BLaER1 treated with 17β-estradiol and CSF1 and Interleukin-3, amounts not matched to agents 10 nM and 100 nM (cell line): Measurements from ENCODE around the gene DLL4.

ENCODE experiments used
- H3K27ac ChIP-seq, 11 experiments: shearing (Covaris generic); formaldehyde crosslinking; 2 replicates each; pipeline ENCODE4 v1.8.1; 2022
- H3K27me3 ChIP-seq, 11 experiments: shearing (Covaris generic); formaldehyde crosslinking; 2 replicates each; pipeline ENCODE4 v1.8.1; 2022
- H3K36me3 ChIP-seq, 11 experiments: shearing (Covaris generic); formaldehyde crosslinking; 2 replicates each; pipeline ENCODE4 v1.8.1; 2022
- H3K4me1 ChIP-seq, 10 experiments: shearing (Covaris generic); formaldehyde crosslinking; 2 replicates each; pipeline ENCODE4 v1.8.1; 2022
- H3K4me2 ChIP-seq, 11 experiments: shearing (Covaris generic); formaldehyde crosslinking; 2 replicates each; pipeline ENCODE4 v1.8.1; 2022
- H3K4me3 ChIP-seq, 10 experiments: shearing (Covaris generic); formaldehyde crosslinking; 2 replicates each; pipeline ENCODE4 v1.8.1; 2022
- H3K9ac ChIP-seq, 11 experiments: shearing (Covaris generic); formaldehyde crosslinking; 2 replicates each; pipeline ENCODE4 v1.8.1; 2022
- H3K9me3 ChIP-seq, 11 experiments: shearing (Covaris generic); formaldehyde crosslinking; replicated peaks in 1 of 11; 2 replicates each; pipeline ENCODE4 v1.8.1; 2022
- H4K20me1 ChIP-seq, 11 experiments: shearing (Covaris generic); formaldehyde crosslinking; 2 replicates each; pipeline ENCODE4 v1.8.1; 2022
- Cebpa-rat ChIP-seq, 11 experiments: shearing (Covaris generic); IDR thresholded peaks; 2 replicates each; pipeline ENCODE4 v1.8.1; 2022

DLL4 gene

DNA sequence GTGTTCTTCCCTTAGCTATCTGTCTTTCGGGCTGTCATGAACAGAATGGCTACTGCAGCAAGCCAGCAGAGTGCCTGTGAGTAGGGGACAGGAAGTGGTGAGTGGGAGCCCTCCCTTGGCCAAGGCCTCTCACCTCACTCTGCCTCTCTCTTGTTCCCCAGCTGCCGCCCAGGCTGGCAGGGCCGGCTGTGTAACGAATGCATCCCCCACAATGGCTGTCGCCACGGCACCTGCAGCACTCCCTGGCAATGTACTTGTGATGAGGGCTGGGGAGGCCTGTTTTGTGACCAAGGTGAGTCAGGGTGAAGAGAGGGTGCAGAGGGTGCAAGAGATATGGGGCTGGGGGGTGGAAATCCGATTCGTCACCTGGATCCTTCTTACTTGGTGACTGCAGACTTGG is 3.0 kb downstream of the DLL4 start:
- Histone ChIP-seq H3K9ac (no peak overlapping the region), H3K27ac (no peak overlapping the region), H3K4me2 (peak overlapping the region; percentile 90 to 100 (median 99)), H3K27me3 (peaks cover 57 to 66% (median 62%) of the 10 kb centered on the region in 11 experiments), H3K4me1 (peaks cover 61 to 98% (median 80%) of the 10 kb centered on the region in 10 experiments), H3K9me3 (no peaks in the 10 kb centered on the region), H4K20me1 (peaks cover 0 to 79% (median 23%) of the 10 kb centered on the region in 11 experiments; a peak in 15 of 22 replicates), H3K36me3 (peaks cover 0 to 22% (median 0%) of the 10 kb centered on the region in 11 experiments; a peak in 3 of 22 replicates), H3K4me3 (peak overlapping the region in 4 of 10 experiments; percentile 53 to 74 (median 64); a peak in 6 of 20 replicates)
- TF ChIP-seq Cebpa-rat (IDR thresholded peaks at IDR 0.05): no peak

DNA sequence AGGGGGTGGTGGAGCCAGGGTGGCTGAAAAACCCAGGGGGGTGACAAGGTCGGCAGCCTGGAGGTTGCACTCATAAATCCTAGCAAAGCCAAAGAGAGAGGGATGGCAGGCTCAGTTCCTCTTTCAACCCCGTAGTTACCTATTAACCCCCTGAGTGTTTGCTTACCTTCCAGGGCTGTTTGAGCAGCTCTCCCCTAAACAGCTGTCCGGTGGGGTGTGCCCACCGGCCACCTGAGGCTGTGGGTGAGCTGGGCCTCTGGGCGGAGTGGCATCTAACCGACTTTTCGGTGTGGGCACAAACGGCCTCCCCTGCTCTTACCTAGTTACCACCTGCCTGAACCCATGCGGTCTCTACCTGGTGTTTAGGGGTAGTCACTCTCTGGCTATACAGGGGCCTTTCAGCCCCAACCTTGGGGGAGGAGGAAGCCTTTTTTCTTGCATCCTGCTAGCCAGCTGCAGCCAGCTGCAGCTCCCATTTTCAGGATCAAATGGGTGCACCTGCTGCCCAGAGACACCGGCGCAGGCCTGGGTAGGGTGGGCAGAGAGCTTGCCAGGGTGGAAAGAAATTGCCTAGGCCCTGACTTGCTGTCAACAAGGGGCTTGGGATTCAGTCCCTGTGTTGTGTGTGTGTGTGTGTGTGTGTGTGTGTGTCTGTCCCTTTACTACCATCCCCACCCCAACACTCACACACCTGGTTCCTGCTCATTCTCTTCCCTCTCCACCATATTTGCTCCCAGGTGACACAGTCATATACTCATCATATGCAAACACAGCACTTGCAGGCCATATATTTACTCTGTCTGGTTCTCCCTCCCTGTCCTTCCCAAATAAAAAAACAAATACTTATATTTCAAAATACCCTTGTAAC is 3.7 kb downstream of the DLL4 start:
- Histone ChIP-seq H3K4me1 (peaks cover 64 to 98% (median 80%) of the 10 kb centered on the region in 10 experiments), H3K27ac (no peak overlapping the region), H4K20me1 (peaks cover 0 to 81% (median 20%) of the 10 kb centered on the region in 11 experiments; a peak in 15 of 22 replicates), H3K9me3 (no peaks in the 10 kb centered on the region), H3K4me3 (peak overlapping the region in 2 of 10 experiments; percentile 63 to 66; a peak in 4 of 20 replicates), H3K36me3 (peaks cover 0 to 22% (median 0%) of the 10 kb centered on the region in 11 experiments; a peak in 4 of 22 replicates), H3K27me3 (peaks cover 50 to 59% (median 54%) of the 10 kb centered on the region in 11 experiments), H3K4me2 (peak overlapping the region; percentile 21 to 100 (median 98); a peak in 19 of 22 replicates), H3K9ac (no peak overlapping the region)
- no peak for TF ChIP-seq Cebpa-rat (IDR thresholded peaks at IDR 0.05)

DNA sequence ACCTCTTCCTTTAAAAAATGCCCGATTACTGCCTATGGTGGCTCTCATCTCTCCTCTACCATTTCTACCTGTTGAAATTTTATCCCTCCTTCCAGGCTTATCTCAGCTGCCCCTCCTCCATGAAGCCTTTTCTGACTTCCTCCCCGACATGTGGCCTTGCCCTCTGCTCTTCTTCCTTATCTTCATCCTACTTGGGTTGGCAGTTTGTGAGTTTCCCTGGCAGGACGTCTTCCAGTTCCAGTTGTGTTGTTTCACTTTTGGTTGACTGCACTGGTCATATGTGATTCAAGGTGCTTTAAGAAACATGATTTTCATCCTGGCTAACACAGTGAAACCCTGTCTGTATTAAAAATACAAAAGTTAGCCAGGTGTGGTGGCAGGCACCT is 4.4 kb downstream of the DLL4 start:
- no peak overlapping the region for H3K9ac ChIP-seq
- no peaks in the 10 kb centered on the region for H3K9me3 ChIP-seq
- peak overlapping the region in 1 of 10 experiments; percentile 63; a peak in 1 of 20 replicates for H3K4me3 ChIP-seq
- no peak for TF ChIP-seq Cebpa-rat (IDR thresholded peaks at IDR 0.05)
- H4K20me1 ChIP-seq: peaks cover 0 to 77% (median 20%) of the 10 kb centered on the region in 11 experiments; a peak in 15 of 22 replicates
- peaks cover 43 to 53% (median 48%) of the 10 kb centered on the region in 11 experiments for H3K27me3 ChIP-seq
- H3K27ac ChIP-seq: no peak overlapping the region
- peak overlapping the region in 10 of 11 experiments; percentile 6 to 100 (median 96); a peak in 16 of 22 replicates for H3K4me2 ChIP-seq
- peaks cover 0 to 22% (median 0%) of the 10 kb centered on the region in 11 experiments; a peak in 4 of 22 replicates for H3K36me3 ChIP-seq
- peaks cover 68 to 98% (median 80%) of the 10 kb centered on the region in 10 experiments for H3K4me1 ChIP-seq

GRCh38 chr15:40934457-40934856 is 5.3 kb downstream of the DLL4 start:
- no peak for TF ChIP-seq Cebpa-rat (IDR thresholded peaks at IDR 0.05)
- H3K4me1 ChIP-seq: peaks cover 70 to 100% (median 80%) of the 10 kb centered on the region in 10 experiments
- H3K27me3 ChIP-seq: peaks cover 34 to 43% (median 39%) of the 10 kb centered on the region in 11 experiments
- H4K20me1 ChIP-seq: peaks cover 0 to 69% (median 12%) of the 10 kb centered on the region in 11 experiments; a peak in 15 of 22 replicates
- peaks cover 0 to 22% (median 0%) of the 10 kb centered on the region in 11 experiments; a peak in 4 of 22 replicates for H3K36me3 ChIP-seq
- no peak overlapping the region for H3K4me3 ChIP-seq
- no peaks in the 10 kb centered on the region for H3K9me3 ChIP-seq
- H3K9ac ChIP-seq: no peak overlapping the region
- H3K4me2 ChIP-seq: peak overlapping the region in 3 of 11 experiments; percentile 2 to 100 (median 90); a peak in 5 of 22 replicates
- H3K27ac ChIP-seq: no peak overlapping the region

- H3K27ac ChIP-seq: peak overlapping the region in 9 of 11 experiments; percentile 42 to 80 (median 71); a peak in 15 of 22 replicates
- TF ChIP-seq Cebpa-rat (IDR thresholded peaks at IDR 0.05): no peak
- no peaks in the 10 kb centered on the region for H3K9me3 ChIP-seq
- H3K4me1 ChIP-seq: peaks cover 70 to 100% (median 80%) of the 10 kb centered on the region in 10 experiments
- peak overlapping the region; percentile 80 to 100 (median 94) for H3K4me2 ChIP-seq
- H3K4me3 ChIP-seq: 0 out of 20 replicates have a peak overlapping the region, but pooled peaks of 1 of the 10 experiments have one; percentile 3
- peak overlapping the region in 9 of 11 experiments; percentile 4 to 74 (median 61); a peak in 15 of 22 replicates for H3K9ac ChIP-seq
- H4K20me1 ChIP-seq: peaks cover 0 to 51% (median 0%) of the 10 kb centered on the region in 11 experiments; a peak in 7 of 22 replicates
- peaks cover 16 to 25% (median 20%) of the 10 kb centered on the region in 11 experiments for H3K27me3 ChIP-seq
- peaks cover 0 to 22% (median 0%) of the 10 kb centered on the region in 11 experiments; a peak in 4 of 22 replicates for H3K36me3 ChIP-seq
These were observed 7.1 kb downstream of the DLL4 start for GRCh38 chr15:40936234-40936708.

DNA sequence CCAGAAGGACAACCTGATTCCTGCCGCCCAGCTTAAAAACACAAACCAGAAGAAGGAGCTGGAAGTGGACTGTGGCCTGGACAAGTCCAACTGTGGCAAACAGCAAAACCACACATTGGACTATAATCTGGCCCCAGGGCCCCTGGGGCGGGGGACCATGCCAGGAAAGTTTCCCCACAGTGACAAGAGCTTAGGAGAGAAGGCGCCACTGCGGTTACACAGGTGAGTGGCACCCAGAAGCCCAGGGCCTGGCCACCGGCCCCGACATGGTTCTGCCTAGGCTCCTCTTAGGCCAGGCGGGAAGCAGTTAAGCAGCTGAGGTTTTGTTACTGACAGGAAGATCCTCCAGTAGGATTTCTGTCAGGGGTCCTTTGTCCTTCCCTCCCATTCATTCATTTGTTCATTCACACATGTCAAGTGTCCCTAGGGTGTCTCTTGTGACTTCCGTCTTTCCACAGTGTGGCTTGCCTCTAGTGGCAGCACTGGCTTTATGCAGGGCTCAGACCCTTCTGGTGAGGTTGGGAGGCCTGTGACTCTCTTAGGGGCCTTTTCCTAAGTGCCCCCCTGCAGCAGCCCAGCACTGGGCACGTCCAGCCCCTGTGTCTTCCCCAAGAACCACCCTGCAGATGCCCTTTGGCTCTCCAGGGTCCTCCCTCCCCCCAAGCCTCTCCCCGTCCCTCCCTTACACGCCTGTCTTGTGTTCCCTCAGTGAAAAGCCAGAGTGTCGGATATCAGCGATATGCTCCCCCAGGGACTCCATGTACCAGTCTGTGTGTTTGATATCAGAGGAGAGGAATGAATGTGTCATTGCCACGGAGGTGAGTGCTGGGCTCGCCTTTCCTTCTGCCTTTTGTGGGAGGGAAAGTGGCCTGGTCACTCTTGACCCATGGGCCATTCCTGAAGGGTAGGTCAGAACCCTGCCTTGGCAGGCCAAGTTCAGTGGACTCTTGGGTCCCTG is 7.8 kb downstream of the DLL4 start:
- H4K20me1 ChIP-seq: peaks cover 0 to 44% (median 0%) of the 10 kb centered on the region in 11 experiments; a peak in 3 of 22 replicates
- peak overlapping the region in 10 of 11 experiments; percentile 21 to 74 (median 62); a peak in 19 of 22 replicates for H3K9ac ChIP-seq
- peaks cover 70 to 96% (median 79%) of the 10 kb centered on the region in 10 experiments for H3K4me1 ChIP-seq
- peak overlapping the region in 7 of 10 experiments; percentile 2 to 44 (median 14); a peak in 8 of 20 replicates for H3K4me3 ChIP-seq
- H3K27me3 ChIP-seq: peaks cover 9 to 18% (median 13%) of the 10 kb centered on the region in 11 experiments
- H3K27ac ChIP-seq: peak overlapping the region; percentile 22 to 80 (median 64); a peak in 19 of 22 replicates
- no peaks in the 10 kb centered on the region for H3K9me3 ChIP-seq
- peaks cover 0 to 22% (median 0%) of the 10 kb centered on the region in 11 experiments; a peak in 4 of 22 replicates for H3K36me3 ChIP-seq
- no peak for TF ChIP-seq Cebpa-rat (IDR thresholded peaks at IDR 0.05)
- peak overlapping the region; percentile 80 to 100 (median 94) for H3K4me2 ChIP-seq

DNA sequence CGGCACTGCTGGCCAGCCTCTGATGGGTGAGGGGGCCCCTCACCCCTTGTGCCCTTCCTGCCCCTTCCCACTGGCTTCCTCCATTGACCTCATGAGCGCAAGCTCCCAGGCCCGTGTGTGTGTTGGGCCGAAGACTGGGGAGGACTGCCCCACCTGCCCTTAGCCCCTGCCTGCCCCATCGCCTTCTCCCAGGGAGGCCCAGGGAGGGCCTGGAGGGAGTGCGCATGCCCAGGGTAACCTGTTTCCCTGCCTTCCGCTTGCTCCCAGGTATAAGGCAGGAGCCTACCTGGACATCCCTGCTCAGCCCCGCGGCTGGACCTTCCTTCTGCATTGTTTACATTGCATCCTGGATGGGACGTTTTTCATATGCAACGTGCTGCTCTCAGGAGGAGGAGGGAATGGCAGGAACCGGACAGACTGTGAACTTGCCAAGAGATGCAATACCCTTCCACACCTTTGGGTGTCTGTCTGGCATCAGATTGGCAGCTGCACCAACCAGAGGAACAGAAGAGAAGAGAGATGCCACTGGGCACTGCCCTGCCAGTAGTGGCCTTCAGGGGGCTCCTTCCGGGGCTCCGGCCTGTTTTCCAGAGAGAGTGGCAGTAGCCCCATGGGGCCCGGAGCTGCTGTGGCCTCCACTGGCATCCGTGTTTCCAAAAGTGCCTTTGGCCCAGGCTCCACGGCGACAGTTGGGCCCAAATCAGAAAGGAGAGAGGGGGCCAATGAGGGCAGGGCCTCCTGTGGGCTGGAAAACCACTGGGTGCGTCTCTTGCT is 8.8 kb downstream of the DLL4 start:
- Histone ChIP-seq H3K4me3 (peak overlapping the region in 6 of 10 experiments; percentile 2 to 44 (median 14); a peak in 6 of 20 replicates), H3K4me2 (peak overlapping the region; percentile 80 to 100 (median 94)), H3K9ac (peak overlapping the region in 9 of 11 experiments; percentile 44 to 74 (median 62); a peak in 18 of 22 replicates), H3K9me3 (no peaks in the 10 kb centered on the region), H3K27me3 (peaks cover 0 to 8% (median 4%) of the 10 kb centered on the region in 11 experiments; a peak in 18 of 22 replicates), H4K20me1 (peaks cover 0 to 34% (median 0%) of the 10 kb centered on the region in 11 experiments; a peak in 3 of 22 replicates), H3K4me1 (peaks cover 71 to 96% (median 79%) of the 10 kb centered on the region in 10 experiments), H3K36me3 (peaks cover 0 to 22% (median 0%) of the 10 kb centered on the region in 11 experiments; a peak in 4 of 22 replicates), H3K27ac (peak overlapping the region; percentile 22 to 80 (median 64); a peak in 20 of 22 replicates)
- no peak for TF ChIP-seq Cebpa-rat (IDR thresholded peaks at IDR 0.05)
